Activated CD4-positive, alpha-beta T cell treated with anti-CD3 and anti-CD28 coated beads for 1 hour (primary cell): ENCODE data around the gene UGT1A1.

Experiments
- DNase-seq: peaks from one replicate; pipeline ENCODE4 v3.0.0-alpha.2; 2020

The UGT1A1 gene

GRCh38 chr2:233758849-233759248, 1.2 kb upstream of the UGT1A1 start:
- DNase-seq = no peak

- no peak for DNase-seq
These were observed 1.1 kb downstream of the UGT1A1 start for GRCh38 chr2:233761040-233761769.

GRCh38 chr2:233764264-233764663, 4.2 kb downstream of the UGT1A1 start:
- no peak for DNase-seq

GRCh38 chr2:233764761-233765160, 4.7 kb downstream of the UGT1A1 start:
- no peak for DNase-seq

GRCh38 chr2:233766416-233766815, 6.3 kb downstream of the UGT1A1 start:
- no peak for DNase-seq

GRCh38 chr2:233768076-233768475, 8.0 kb downstream of the UGT1A1 start:
- DNase-seq = no peak

- no peak for DNase-seq
These were observed 9.2 kb downstream of the UGT1A1 start for GRCh38 chr2:233769260-233769659.

- no peak for DNase-seq
These were observed 12.1 kb downstream of the UGT1A1 start for GRCh38 chr2:233772153-233772552.

GRCh38 chr2:233772583-233772982, 12.5 kb downstream of the UGT1A1 start:
- no peak for DNase-seq

- DNase-seq = no peak
These were observed 13.8 kb downstream of the UGT1A1 start for GRCh38 chr2:233773854-233774253.

- DNase-seq = no peak
These were observed 15.3 kb downstream of the UGT1A1 start for GRCh38 chr2:233775414-233775813.

GRCh38 chr2:233778030-233778429, 18.0 kb downstream of the UGT1A1 start, which contains the start of gene MROH2A:
TSS of gene MROH2A (plus strand) at chr2:233778330. CDS start at chr2:233779359, 1,029 bp downstream.
- DNase-seq = no peak

GRCh38 chr2:233779722-233780121, 19.7 kb downstream of the UGT1A1 start:
- no peak for DNase-seq

- DNase-seq = no peak
These were observed 20.7 kb downstream of the UGT1A1 start for GRCh38 chr2:233780771-233781170.

GRCh38 chr2:233789554-233789953, 29.5 kb downstream of the UGT1A1 start:
- DNase-seq = no peak

- no peak for DNase-seq
These were observed 31.2 kb downstream of the UGT1A1 start for GRCh38 chr2:233791151-233791882.

- DNase-seq = no peak
These were observed 31.8 kb downstream of the UGT1A1 start for GRCh38 chr2:233791883-233792329.

- no peak for DNase-seq
These were observed 32.6 kb downstream of the UGT1A1 start for GRCh38 chr2:233792720-233793119.

GRCh38 chr2:233793465-233794127, 33.5 kb downstream of the UGT1A1 start:
- DNase-seq = no peak

GRCh38 chr2:233794128-233794658, 34.1 kb downstream of the UGT1A1 start:
- no peak for DNase-seq

GRCh38 chr2:233795735-233796171, 35.7 kb downstream of the UGT1A1 start:
- DNase-seq = no peak

GRCh38 chr2:233796254-233796653, 36.2 kb downstream of the UGT1A1 start:
- no peak for DNase-seq

GRCh38 chr2:233798335-233799086, 38.4 kb downstream of the UGT1A1 start:
- DNase-seq = no peak
